ENCODE data around the gene ZAR1L.

GRCh38 chr13:32316028-32316339, 821 bp upstream of the ZAR1L start:
- TF ChIP-seq POLR2A (IDR thresholded peaks at IDR 0.05) (no peak), CTCF (IDR thresholded peaks at IDR 0.05) (no peak), POLR2AphosphoS5 (IDR thresholded peaks at IDR 0.05) (no peak), EP300 (IDR thresholded peaks at IDR 0.05) (no peak)
